Activated CD4-positive, alpha-beta T cell treated with anti-CD3 and anti-CD28 coated beads, Interleukin-2, amount 10 ng/mL, durations not matched to agents 24 days and 14 days (primary cell): ENCODE data around the gene SLC13A5. TPM values are rescaled to one million over a fixed set of nuclear protein-coding genes. Genes with fewer than 3 reads are reported as not detected.

Source experiments
- DNase-seq: peaks from one replicate; pipeline ENCODE4 v3.0.0; 2022
- H3K27ac Mint-ChIP-seq: one replicate; pipeline ENCODE4 v1.8.0; 2022; ENCODE audit warnings: mild to moderate bottlenecking, mixed read lengths
- H3K27me3 Mint-ChIP-seq: one replicate; pipeline ENCODE4 v1.8.0; 2022; ENCODE audit warnings: mixed read lengths
- H3K36me3 Mint-ChIP-seq: one replicate; pipeline ENCODE4 v1.8.0; 2022; ENCODE audit warnings: low read depth, mild to moderate bottlenecking, mixed read lengths
- H3K4me1 Mint-ChIP-seq: one replicate; pipeline ENCODE4 v1.8.0; 2021; ENCODE audit warnings: mixed read lengths
- H3K4me3 Mint-ChIP-seq: one replicate; pipeline ENCODE4 v1.8.0; 2022; ENCODE audit warnings: mild to moderate bottlenecking, moderate library complexity, mixed read lengths
- H3K9me3 Mint-ChIP-seq: one replicate; pipeline ENCODE4 v1.8.0; 2021; ENCODE audit warnings: mixed read lengths
- intact Hi-C: fragments of 100-400 bp; cut with micrococcal nuclease; formaldehyde crosslinking; loops from one replicate; pipeline ENCODE4 v1.15.1; 2023
- total RNA-seq: library from RNA; stranded (reverse); gene quantifications from 2 replicates; pipeline ENCODE4 v1.2.3, GENCODE V29; 2022

Gene SLC13A5
- total RNA-seq, 1 donor from 2014 or later, result not detected

DNA sequence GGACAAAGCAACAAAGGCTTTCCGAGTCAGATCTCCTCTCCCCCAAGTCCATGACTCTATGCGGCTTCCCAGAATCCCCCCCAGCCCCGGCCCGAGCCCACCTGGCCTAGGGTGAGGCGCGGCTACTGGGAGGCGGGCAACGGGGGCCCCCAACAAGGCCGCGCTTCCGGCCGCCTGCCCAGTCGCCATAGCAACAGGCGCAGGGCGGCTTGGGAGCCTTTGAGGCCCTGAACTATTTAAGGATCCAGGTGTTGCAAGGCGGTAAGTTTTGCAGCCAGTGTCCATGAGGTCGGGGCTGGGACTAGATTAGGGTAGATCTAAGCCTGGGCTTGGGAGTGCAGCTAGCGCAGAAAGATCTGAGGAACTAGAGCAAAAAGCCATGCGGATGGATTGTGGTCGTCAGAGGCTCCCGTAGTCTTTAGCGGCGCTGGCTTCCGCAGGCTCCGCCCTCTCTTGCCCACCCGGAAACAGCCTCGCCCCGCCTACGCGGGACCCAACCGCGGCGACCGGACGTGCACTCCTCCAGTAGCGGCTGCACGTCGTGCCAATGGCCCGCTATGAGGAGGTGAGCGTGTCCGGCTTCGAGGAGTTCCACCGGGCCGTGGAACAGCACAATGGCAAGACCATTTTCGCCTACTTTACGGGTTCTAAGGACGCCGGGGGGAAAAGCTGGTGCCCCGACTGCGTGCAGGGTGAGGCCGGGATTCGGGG lies 72.5 kb downstream of the SLC13A5 start, which contains the start of the genes KIAA0753 and TXNDC17:
Gene KIAA0753 (minus strand): TSS at position 176 of the 711 bp plus-strand sequence. CDS start 5,608 bp downstream, outside the sequence.
Gene TXNDC17 (plus strand): TSS at position 525 of the 711 bp plus-strand sequence. CDS start 23 bp downstream, at position 548.
- H3K4me1 Mint-ChIP-seq, result peaks cover 60% of the 10 kb centered on the region
- H3K9me3 Mint-ChIP-seq, result no peaks in the 10 kb centered on the region
- peaks cover 30% of the 10 kb centered on the region for H3K36me3 Mint-ChIP-seq
- peak; percentile 99 for DNase-seq
- no peaks in the 10 kb centered on the region for H3K27me3 Mint-ChIP-seq
- H3K27ac Mint-ChIP-seq, result peak within 1 kb of the TSS; percentile 100
- peak within 1 kb of the TSS; percentile 93 for H3K4me3 Mint-ChIP-seq
- intact Hi-C loops, result loop anchor here (1.0 to 10.0 kb wide), 5 partner anchors 11 to 1056 kb away; partner anchors contain the start of genes C17orf100, MED31, NLRP1 and PIMREG

DNA sequence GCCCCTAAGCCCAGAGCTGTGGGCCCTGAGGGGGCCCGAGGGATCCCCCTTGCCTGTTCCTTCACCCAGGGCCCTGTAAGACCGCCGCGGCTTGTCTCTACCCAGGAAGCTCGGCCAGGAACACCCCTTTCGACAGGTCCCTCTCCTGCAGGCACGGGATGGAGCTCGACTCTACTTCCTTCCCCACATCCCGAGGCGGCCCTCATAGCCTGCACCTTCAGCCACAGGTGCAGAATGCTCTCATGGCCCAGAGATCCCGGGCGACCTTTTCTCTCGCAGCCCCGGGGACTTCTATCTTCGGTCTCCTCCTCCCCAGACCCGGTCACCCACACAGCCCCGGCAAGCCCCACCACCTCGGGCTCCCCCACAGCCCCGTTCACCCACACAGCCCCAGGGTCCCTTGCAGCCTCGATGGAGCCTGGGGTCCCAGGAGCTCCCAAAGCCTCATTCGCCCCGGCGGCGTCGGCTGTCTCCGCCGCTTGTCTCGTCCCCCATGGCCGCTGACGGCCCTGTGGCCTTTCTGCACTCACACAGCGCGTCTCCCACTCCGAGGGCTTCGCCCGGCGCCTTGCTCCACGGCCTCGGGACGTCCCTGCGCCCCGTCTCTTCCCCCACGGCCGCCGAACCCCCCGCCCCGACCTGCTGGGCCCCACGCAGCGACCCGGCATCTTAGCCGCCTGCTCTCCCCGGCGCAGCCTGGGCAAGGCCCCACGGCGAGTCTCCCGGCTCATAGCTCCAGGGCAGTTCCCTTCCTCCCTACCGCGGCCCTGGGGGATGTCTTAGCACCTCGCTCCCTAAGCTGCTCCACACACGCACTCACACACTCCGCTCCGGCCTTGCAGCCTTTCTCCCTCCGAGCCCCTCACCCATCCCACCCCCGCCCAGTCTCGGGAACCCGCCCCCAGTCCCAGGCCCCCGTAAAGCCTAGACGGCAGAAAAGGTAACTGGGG lies 73.3 kb downstream of the SLC13A5 start:
- DNase-seq, result peak; percentile 83

DNA sequence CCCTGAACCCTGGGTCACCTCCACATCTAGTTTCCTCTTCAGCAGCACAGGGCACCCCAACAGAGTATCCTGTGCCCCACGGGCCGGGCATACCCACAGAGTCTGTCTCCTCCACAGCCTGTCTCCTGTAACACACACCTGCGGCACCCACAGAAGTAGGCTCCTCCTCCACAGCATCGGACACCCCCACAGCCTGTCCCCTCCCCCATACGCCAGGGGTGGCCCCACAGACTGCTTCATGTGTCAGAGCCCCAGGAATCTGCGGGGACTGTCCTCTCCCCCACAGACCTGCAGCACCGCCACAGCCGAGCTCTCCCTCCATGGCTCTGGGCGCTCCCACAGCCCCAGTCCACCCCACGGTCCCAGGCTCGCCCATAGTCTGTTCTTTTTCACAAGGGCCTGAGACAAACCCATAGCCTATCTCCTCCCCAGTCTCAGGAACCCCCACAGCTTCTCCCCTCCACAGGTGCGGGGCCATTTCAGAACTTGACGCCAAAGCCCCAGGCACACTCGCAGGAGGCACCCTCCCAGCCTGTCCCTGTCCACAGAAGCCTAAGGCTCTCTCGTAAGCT lies 74.1 kb downstream of the SLC13A5 start:
- Mint-ChIP-seq H3K4me3 (peak overlapping the region; percentile 93), H3K27ac (peak overlapping the region; percentile 100), H3K36me3 (peaks cover 29% of the 10 kb centered on the region), H3K4me1 (peaks cover 50% of the 10 kb centered on the region), H3K9me3 (no peaks in the 10 kb centered on the region), H3K27me3 (no peaks in the 10 kb centered on the region)
- intact Hi-C loops, result no loop called here
- DNase-seq, result peak; percentile 67

More for the DNA sequence above, 73.3 kb downstream of the SLC13A5 start:
- Mint-ChIP-seq H3K9me3 (no peaks in the 10 kb centered on the region), H3K4me3 (peak overlapping the region; percentile 93), H3K36me3 (peaks cover 30% of the 10 kb centered on the region), H3K27me3 (no peaks in the 10 kb centered on the region), H3K4me1 (peaks cover 58% of the 10 kb centered on the region), H3K27ac (peak overlapping the region; percentile 100)
- intact Hi-C loops, result loop anchor here (1.0 to 10.0 kb wide), 5 partner anchors 11 to 1055 kb away; partner anchors contain the start of genes C17orf100, MED31, NLRP1 and PIMREG

DNA sequence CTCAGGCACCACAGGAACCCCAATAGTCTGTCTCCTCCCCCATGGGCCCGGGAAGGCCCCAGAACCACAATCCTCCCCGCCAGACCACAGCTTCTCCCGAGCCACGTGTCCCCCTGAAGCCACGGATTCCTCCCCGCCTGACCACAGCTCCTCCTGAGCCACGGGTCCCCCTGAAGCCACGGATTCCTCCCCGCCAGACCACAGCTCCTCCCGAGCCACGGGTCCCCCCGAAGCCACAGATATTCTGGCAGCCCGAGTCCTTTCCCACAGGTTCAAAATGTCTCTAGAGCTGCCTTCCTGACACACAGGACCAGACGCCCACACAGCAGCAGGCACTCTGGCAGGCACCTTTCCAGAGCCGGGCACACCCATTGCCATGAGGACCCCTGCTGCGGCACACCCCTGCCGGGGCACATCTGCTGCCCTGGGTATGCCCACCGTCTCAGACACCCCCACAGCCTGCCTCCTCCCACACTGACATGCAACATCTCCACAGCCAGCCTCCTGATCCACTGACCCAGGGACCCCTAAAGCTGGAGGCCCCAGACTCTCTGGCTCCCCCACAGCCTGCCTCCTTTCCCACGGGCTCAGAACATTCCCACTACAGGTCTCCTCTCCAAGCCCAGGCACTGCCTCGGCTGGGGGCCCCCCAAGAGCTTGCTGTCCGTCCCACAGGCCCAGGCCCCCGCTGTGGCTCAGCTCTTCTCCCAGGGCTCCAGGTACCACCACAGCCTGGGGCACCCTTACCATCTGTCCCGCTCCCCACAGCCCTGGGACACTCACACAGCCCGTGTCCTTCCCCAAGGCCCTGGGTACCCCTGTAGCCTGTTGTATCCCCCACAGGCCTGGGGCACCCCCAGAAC lies 74.9 kb downstream of the SLC13A5 start:
- Mint-ChIP-seq H3K27ac (peak overlapping the region; percentile 37), H3K27me3 (no peaks in the 10 kb centered on the region), H3K36me3 (peaks cover 30% of the 10 kb centered on the region), H3K9me3 (no peaks in the 10 kb centered on the region), H3K4me1 (peaks cover 43% of the 10 kb centered on the region), H3K4me3 (peak overlapping the region; percentile 60)
- no peak for DNase-seq
- intact Hi-C loops, result no loop called here

DNA sequence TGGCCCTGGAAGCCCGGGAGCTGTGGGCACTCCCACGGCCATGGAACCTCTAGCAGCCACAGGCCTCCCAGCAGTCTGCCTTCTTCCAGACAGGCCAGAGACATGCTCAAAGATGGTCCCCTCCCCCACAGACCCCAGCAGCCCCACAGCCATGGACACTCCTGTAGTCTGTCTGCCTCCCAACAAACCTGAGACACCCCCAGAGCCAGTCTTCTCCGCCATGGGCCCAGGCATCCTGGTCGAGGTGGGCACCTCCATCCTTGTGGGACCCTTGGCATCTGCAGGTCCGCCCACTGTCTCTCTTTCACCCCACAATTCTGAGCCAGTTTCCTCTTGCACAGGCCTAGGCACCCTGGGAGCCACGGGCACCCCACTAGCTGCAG lies 75.7 kb downstream of the SLC13A5 start:
- H3K4me1 Mint-ChIP-seq, result peaks cover 36% of the 10 kb centered on the region
- H3K9me3 Mint-ChIP-seq, result no peaks in the 10 kb centered on the region
- no peaks in the 10 kb centered on the region for H3K27me3 Mint-ChIP-seq
- intact Hi-C loops, result no loop called here
- peaks cover 33% of the 10 kb centered on the region for H3K36me3 Mint-ChIP-seq
- no peak overlapping the region for H3K27ac Mint-ChIP-seq
- H3K4me3 Mint-ChIP-seq, result no peak overlapping the region
- no peak for DNase-seq

DNA sequence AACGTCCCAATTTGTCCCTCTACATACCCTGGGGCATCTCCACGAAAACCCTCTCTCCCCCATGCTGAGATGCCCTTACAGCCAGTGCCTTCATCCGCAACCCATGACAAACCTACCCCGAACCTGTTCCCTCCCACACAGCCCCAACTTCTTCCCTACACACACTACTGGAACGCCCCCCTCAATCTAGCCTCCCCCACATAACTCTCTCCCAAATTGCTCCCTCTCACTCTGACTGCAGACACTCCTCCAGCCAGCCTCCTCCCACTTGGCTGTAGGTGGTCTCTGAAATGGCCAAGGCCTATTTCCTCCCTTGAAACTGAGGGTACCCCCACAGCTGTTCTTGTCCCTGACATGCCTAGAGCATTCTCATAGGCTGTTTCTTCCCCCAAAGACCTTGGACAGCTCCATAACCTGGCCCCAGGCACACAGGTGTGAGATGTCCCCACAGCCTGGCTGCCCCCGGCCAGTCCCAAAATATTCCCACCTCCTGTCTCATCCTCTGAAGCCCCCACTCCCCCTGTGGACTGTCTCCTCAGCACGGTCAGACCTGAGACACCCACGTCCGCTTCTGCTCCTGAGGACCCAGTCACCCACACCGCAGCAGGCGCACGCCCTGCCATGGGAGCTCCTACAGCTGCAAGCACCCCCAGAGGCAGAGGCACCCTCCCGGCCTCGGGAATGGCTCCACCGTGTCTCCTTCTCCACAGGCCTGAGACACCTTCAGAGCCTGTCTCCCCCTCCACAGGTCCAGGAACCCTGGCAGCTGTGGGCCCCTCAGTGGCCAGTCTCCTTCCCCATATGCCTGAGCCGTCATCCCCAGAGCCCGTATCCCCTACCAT lies 76.3 kb downstream of the SLC13A5 start:
- H3K4me3 Mint-ChIP-seq, result no peak overlapping the region
- peaks cover 35% of the 10 kb centered on the region for H3K36me3 Mint-ChIP-seq
- DNase-seq, result no peak
- H3K27ac Mint-ChIP-seq, result no peak overlapping the region
- intact Hi-C loops, result no loop called here
- H3K27me3 Mint-ChIP-seq, result no peaks in the 10 kb centered on the region
- no peaks in the 10 kb centered on the region for H3K9me3 Mint-ChIP-seq
- H3K4me1 Mint-ChIP-seq, result peaks cover 33% of the 10 kb centered on the region

- no peaks in the 10 kb centered on the region for H3K9me3 Mint-ChIP-seq
- peaks cover 36% of the 10 kb centered on the region for H3K36me3 Mint-ChIP-seq
- no peaks in the 10 kb centered on the region for H3K27me3 Mint-ChIP-seq
- no peak overlapping the region for H3K4me3 Mint-ChIP-seq
- H3K4me1 Mint-ChIP-seq, result peaks cover 31% of the 10 kb centered on the region
- intact Hi-C loops, result no loop called here
- DNase-seq, result no peak
- H3K27ac Mint-ChIP-seq, result no peak overlapping the region
Measured at GRCh38 chr17:6636105-6636504, 77.1 kb downstream of the SLC13A5 start.

Other genes with a start within 250 kb of the SLC13A5 start
- gene PITPNM3, start 156.8 kb downstream of the SLC13A5 start, total RNA-seq, result 0.66 and 0.77 TPM in 2 replicates
- 20.9 and 23.9 TPM in 2 replicates for gene KIAA0753, start 72.7 kb downstream of the SLC13A5 start, total RNA-seq
- gene TXNDC17, start 72.3 kb downstream of the SLC13A5 start, total RNA-seq, result 92.7 and 102 TPM in 2 replicates
- 24.3 and 25.7 TPM in 2 replicates for gene MED31, start 61.8 kb downstream of the SLC13A5 start, total RNA-seq
- 1.8 and 1.9 TPM in 2 replicates for gene C17orf100, start 61.6 kb downstream of the SLC13A5 start, total RNA-seq
- 34.1 and 37.6 TPM in 2 replicates for gene XAF1, start 42.7 kb upstream of the SLC13A5 start, total RNA-seq
- gene FBXO39, start 62.8 kb upstream of the SLC13A5 start, total RNA-seq, result 0.26 and 0.36 TPM in 2 replicates
- gene TEKT1, start 118.4 kb upstream of the SLC13A5 start, total RNA-seq, result not detected in 2 replicates